ENCODE results near the gene NGEF.

NGEF gene

DNA sequence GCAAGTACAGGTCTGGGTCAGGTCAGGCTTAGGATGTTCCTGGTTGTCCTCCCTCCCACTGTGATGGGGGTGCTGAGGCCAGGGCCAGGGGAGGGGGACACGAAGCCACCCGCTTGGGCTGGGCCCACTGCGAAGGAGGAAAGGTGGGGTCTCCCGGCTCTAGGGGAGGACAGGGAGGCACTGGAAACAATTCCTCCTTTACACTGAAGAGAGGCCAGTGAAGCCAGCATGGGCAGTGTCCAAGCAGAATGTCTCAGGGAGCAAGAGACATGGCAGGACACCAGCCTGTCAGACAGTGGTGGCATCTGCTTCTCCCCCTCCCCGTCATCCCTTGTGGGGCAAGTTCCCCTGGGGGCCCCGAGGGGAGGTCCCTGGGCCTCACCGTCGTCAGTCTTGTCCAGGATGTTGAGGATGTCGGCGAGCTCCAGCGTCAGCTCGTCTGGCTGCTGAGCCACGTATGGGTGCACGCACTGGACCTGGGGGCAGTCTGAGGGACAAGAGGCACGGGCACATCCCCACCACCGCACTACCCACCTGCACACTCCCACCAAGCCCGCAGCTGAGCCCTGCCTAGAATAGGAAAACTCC, 132.2 kb downstream of the NGEF start:
- no peak for DNase-seq

DNA sequence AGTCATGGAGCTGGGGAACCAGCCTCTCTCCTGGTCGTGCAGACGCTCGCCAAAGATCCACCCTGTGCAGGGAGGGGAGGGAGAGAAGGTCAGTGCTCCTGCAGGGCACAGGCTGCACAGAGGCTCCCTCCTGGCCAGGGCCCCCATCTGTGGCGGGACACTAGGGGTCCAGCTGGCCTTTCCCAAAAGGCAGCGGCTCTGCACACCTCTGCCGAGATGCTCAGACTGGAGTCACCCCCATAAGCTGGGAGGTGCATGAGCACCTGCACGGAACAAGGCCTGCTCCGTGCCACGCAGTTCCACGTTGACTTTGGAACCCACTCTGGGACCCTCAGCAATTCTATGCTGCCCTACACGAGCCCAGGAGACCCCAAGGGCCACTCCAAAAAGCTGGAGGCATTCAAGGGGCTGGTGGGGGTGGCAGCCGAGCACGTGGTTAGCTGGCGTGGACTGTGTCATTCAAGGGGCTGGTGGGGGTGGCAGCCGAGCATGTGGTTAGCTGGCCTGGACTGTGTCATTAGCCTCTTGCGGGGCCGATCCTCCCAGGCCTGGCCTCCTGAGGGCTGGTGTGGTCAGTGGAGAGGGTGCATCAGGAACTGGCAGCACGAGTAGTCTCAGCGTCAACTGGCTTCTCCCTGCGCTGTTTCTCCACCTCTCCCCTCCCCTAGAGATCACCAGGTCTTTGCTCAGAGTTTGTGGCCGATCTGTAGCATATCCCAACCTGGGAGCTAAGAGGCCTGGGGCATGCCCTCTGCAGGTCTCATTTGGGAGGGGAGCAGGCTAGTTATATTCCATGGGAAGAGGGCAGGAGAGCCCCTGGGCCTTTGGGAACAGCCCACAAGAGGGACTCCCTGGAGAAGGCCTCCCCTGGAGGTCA, 133.2 kb downstream of the NGEF start:
- no peak for DNase-seq

DNA sequence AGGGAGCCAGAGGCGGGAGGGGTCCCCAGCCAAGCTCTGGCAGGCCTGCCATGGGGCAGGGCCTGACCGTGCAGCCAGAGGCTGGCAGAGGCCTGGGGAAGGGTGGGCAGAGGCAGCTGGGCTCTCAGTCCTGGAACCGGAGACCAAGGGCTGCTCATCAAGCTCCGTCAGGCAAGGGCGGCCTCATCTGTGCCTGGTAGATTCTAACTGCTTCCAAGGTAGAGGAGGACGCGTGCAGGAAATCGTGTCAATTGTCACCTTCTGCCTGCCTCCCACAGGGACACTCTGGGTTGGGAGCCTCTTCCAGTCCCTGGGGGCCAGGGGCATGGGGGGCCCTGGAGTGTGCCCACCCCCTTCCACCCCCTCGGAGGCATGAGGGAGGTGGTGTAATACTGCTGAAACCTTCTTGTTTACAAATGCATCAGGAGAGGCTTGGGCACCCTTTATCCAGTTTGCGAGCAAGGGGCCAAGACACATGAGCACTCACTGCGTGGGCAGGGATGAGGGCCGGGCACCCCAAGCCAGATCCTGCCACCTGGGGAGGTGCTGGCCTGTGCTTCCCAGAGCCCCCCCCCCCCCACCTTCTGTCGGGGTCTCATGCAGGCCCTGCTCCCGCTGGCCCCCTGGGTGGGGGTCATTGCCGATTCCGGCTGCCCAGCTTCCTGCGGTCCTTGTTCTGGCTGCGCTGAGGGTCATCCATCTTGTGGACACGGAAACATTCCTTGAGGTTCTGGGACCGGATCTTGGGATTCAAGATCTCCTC, 134.0 kb downstream of the NGEF start:
- no peak for DNase-seq

DNA sequence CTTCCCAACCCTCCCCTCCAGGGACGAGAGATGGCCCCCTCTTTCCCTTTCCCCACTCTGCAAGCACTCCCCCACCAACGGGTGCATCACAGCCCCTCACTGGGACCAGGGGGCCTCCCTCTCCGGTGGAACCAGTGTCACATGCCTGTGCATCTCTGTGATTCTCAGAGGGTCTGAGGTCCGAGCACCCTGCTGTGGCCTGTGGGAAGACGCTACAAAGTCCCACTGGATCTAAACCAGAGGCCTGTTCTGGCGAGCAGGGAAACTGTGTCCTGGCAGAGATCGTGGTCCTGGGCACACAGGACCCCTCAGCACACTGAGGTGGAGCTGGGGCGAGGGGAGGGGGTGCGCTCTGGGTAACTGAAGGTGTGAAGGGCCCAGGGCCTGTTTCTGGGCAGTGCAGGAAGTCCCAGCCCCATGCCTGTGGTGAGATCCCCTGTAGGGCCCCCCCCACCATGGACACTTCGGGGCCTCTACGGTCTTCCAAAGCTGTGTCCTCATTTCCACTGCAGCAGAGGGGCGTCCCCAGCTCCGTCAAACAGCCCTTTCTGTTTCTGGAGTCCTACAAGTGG, 135.0 kb downstream of the NGEF start:
- DNase-seq, result no peak

DNA sequence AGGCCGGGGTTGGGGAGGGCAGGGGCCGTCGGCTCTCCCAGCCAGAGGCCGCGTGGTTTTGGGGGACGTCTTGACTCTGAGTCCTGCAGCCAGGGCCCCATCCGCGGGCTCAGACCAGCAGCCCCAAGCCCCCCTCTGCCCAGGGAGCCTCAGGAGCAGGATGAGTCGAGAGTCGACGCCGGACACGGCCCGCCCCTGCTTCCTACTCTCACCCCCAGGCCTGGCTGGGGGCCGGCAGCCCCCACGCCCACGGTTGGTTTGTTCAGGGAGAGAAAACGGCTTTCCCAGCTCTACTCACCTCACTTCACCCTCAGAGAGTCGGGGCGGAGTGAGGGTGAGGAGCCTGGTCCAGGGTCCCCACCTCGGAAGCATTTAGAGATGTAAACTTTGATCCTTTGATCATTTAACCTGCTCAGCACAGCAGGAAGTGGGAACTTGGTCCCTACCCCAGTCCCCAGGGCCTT, 136.0 kb downstream of the NGEF start:
- DNase-seq, result no peak

DNA sequence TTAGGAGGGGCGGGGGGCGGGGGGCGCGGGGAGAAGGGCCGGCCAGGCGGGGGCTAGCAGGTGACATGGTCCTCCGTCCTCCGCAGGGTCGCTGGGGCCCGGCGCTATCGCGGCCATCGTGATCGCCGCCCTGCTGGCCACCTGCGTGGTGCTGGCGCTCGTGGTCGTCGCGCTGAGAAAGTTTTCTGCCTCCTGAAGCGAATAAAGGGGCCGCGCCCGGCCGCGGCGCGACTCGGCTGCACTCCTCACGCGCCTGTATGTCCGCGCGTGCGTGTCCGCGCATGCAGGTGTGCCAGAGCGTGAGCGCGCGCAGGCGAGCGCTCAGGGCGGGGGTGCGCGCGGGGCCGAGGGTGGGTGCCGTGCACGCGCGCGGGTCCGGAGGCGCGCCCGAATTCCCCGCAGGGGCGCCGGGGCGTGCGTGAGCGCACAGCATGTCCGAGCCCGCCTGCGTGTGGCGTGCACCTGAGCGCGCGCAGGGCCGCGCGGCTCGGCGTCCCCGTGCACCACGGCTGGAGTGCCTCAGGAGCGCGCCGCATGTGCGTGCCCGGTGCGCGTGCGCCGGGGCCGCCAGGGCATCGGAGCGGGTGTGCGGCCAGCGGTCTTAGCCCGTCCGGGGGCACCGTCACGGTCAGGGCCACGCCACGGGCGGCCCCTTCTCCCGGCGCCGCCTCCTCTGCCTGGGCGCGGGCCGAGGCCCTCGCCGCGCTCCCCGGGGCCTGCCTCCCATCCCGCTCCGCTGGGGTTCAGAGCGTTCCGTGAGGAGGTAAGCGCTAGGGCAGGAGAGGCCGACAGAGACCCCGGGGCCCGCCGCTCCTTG, 136.7 kb downstream of the NGEF start:
- DNase-seq, result peak; percentile 43

DNA sequence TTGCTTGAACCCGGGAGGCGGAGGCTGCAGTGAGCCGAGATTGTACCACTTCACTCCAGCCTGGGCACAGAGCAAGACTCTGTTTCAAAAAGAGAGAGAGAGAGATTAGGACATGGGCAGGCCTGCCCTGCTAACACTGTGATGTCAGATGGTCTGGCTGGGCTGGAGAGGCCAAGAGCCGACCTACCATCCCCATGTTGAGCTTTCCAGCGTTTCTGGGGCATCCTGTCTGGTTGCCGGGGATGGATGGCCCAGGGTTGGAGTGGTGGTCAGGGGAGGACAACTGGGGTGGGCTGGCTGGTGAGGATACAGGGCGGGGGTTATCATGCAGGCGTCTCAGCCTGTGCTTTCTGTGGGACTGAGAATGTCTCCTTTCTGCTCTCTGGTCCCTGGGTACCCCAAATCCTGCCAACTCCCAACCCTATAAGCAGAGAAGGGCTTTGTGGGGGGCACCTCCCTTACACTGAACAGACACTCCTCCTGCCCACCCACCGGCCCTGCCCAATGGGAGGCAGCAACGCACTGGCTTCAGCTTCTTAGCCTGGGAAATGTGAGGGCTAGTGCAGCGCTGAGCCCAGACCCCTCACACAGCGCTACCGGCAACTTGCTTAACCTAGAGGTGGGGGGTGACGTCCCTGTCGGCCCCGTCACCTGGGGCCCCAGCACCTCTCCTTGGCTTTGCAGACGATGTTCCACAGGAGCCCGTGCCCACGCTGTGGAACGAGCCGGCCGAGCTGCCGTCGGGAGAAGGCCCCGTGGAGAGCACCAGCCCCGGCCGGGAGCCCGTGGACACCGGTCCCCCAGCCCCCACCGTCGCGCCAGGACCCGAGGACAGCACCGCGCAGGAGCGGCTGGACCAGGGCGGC, 137.6 kb downstream of the NGEF start:
- no peak for DNase-seq

DNA sequence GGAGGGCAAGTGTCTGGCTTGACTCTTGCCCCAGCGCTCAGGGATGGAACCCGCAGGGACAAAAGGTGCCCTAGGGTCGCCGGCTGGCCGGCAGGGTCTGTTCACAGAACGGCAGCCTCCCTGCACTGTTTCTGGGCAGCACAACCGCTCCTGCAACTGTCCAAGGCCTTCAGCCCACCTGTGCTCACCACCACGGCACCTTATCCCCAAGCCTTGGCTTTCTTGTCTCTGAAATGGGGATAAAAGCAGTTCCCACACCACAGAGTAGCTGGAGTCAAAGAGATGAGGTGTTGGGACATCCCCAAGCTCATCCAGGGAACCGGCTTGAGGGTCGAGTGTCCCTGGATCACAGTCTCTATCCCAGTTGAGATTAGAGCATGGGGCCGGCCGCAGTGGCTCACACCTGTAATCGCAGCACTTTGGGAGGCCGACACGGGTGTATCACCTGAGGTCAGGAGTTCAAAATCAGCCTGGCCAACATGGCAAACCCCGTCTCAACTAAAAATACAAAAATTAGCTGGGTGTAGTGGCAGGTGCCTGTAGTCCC, 138.3 kb downstream of the NGEF start:
- DNase-seq, result no peak

DNA sequence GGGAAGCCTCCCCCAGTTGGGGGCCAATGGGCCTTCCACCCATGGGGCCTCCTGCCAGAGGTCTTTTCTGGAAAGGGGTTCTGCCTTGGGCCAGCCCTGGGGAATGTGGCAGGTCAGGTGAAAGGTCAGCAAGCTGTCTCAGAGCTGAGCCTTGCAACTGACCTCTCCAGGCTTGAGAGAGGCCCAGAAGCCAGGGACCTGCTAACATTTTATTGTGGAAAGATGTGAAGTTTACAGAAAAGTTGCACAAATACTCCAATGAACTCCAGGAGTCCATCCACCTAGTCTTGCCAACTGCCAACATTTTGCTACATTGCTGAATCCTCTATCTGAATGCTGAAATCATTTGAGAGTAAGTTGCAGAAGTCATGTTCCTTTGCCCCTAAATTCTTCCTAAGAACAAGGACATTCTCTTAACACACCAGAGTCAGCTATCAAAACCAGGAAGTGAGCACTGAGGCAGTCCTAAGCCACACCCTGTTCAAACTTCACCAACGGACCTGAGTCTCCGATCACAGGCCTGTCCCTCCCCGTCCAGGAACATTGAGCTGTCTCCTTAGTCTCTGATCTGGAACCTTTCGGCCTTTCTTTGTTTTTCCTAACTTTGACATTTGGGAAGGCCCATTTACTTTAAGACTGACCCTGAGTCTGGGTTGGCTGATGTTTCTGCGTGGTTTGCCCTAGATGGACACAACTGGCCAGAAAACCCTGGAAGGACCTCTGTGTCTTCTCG, 139.0 kb downstream of the NGEF start:
- no peak for DNase-seq

DNA sequence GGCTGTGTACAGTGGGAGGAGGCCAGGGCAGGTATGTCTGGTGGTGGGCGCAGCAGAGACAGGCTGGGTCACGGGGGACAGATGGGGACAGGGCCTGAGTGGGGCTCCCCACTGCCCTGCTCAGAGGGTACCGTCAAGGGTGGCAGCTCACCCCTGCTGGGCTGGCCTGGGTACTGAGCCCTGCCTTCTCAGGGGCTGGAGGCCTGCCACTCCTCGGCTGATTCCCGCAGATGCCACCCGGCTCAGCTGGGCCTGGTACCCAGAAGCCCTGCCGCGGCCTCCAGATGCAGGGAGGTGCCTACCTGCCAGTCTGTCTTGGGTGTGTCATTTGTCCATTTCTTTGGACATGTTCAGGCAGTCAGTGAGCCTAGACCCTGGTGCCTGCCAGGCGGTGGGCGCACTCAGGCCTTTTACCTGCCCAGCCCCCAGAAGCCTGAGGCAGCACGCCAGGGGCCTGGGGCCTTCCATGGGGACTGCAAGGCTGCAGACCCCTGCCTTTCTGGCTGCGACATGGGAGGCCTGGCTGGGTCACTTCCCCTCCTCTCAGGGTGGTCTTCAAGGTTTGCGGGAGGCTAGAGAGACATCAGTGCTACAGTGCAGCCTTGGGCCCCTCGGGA, 139.7 kb downstream of the NGEF start:
- DNase-seq, result no peak

DNA sequence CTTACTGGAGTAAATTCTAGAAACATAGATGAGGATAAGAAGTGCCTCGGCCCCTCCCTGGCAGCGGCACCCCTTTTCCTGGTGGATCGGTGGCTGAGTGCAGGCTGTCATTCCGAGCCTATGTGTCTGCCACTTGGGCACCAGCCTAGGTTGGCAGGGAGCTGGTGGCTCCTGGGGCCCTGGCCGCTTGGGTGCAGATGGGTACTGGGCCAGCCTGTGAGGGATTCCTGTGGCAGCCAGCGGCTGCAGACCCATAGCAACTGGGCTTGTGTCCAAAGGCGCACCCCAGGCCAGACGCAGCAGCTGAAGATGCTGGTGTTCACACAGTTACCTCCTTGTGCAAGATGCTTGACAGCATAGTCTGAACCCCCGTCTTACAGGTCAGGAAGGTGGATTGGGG, 140.2 kb downstream of the NGEF start:
- no peak for DNase-seq

DNA sequence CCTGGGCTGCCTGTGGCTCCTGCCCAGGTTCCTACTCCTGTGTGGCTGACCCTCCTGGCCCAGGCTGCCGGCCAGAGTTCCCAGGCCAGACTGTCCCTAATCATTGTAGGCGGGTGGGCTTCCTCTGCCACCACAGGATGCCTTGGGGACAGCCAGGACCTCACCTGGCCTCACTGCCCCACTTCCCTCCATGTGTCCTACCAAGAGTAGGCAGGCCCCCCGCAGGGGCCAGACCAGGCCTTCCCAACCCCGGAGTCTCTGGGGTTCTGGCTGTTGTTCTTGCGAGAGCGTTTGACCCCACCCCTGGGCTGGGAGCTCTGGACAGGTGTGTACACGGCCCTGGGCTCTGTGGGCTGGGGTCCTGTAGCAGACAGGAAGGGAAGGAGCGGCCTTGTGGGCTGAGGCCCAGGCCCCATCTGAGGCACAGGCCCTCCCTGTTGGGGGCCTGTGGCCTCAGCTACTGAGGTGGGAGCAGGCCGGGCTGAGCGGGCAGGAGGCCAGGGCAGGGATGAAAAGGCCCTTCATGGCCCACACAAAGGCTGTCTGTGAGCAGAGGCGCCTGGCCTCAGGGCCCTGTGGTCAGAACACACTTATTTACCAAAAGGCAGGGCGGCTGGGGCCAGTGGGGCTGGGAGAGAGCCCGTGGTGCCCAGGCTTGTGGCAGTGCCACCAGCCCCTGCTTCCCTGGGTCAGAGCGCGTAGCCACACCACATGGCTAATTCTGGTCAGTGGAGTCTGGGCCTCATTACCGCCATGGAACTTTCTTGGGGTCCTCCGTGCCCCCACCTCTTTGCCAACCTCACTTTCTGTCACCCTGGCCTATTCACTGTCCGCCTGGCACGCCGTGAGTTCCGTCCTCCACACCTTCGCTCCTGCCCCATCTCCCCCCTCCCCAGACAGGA, 141.0 kb downstream of the NGEF start:
- no peak for DNase-seq

DNA sequence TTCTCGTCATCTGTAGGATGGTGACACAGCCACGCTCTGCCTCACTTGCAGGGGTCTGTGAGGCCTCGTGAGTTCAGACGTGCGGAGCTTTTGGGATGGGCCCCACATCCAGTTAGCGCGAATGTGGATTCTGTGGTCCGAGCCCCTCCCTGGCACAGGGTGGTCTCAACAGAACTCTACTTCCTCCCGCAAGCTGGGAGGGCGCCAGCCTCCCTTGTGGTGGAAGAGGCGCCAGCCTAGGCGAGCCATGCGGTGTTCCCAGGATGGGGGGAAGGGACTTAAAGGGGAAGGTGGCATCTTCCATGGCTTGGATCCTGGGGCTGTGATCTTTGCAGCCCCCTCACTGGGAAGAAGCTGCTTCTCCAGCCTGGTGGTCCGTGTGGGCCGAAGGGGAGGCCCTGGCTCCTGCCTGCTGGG, 141.6 kb downstream of the NGEF start:
- DNase-seq, result no peak

DNA sequence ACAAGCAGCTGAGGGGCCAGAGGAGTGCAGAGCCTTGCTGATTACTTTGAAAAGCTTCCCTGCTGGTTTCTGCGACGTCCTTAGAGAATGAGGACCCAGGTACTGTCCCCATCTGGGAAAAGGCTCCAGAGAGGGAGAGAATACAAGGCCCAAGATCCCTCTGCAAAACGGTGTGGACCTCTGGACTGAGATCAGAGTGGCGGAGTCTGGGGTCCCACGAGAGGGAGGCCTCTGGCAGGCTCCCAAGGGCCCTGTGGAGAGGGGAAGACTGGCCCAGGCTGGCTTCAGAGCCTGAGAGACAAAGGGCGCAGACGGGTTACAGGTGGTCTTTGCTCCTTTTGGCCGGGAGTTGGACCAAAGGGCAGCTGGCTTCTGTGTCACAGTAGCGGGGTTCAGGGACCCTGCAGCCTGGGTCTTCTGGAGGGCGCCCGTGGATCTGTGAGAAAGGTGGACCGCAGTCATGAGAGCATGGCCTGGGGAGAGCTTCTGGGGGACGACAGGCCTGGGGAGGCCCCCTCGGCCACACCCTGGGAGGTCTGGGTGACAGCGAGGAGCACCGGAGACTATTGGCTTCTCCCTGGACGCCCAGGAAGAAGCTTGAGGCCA, 142.2 kb downstream of the NGEF start:
- DNase-seq, result no peak

DNA sequence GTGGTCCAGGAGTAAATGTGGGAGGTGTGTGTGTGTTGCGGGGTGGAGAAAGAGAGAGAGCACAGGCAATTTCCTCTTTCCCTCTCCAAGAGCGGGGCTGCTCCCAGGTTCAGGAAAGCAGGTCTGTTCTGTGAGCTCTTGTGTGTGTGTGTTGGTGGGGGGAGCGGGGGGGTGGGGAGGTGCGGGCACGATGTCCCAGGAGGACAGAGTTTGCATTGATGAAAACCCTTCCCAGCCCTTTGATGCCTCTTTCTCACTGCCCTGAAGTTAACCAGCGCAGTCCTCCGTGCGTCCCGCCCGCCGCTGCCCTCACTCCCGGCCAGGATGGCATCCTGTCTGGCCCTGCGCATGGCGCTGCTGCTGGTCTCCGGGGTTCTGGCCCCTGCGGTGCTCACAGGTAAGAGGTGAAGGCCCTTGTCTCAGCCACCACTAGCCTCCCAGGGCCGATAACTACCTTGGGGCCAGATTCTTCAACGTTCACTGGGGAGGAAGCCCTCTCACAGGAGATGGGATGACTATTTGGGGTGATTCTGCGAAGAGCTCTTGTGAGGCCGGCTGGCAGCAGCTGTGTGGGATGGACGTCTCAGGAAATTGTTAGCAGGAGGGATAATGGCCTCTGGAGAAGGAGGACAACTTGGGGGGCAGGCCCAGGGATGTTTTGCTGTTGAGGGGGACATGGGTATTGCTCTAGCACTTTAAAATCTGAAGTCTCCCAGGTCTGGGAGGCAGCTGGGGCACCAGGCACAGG, 142.9 kb downstream of the NGEF start, which contains the start of gene SNORC:
TSS of gene SNORC (plus strand) at position 247 of the 748 bp plus-strand sequence. CDS start at position 325, 78 bp downstream.
- no peak for DNase-seq

DNA sequence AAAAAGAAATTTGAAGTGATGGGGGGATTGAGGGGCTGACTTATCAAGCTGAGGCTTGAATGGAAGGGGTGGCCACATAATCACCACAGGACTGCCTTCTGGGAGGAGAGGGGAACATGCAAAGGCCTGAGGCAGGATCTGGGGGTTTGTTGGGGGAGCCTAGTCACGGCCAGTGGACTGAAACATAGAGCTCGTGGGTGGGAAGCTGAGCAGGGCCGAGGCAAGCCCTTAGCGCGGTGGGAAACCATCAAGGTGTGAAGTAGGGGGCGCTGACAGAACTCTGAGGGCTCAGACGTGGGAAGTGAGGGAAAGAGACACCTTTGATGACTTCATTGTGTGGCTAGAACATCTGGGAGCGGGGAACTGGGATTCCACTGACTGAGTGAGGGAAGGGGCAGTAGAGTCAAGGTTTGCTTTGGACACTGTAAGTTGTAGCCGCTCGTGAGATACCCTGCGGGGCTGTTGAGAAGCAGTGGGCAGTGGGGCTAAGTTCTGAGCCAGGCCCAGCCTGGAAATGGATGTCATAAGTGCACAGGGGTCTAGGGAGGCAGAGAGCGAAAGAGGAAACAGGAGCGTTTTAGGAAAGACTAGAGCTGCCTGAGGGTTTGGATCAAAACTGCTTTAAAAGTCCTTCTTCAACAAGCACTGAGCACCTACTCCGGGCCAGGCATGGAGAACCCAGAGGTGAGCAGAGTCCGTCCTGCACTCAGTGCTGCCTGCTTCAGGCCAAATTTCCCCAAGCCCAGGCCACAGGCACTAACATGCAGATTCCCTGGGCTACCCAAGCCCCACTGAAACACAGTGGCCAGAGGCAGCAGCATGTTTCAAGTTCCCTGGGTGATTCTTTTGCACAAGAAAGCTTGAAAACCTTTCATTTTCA, 143.7 kb downstream of the NGEF start:
- no peak for DNase-seq
